Left kidney (tissue), 2 donors: ENCODE measurements around the gene FCRL6. TPM values are rescaled to one million over a fixed set of nuclear protein-coding genes. Genes with fewer than 3 reads are reported as not detected.

Experiments used
- DNase-seq: peaks from one replicate; pipeline ENCODE4 v3.0.0-alpha.2; 2013
- polyA plus RNA-seq: library from polyadenylated mRNA; unstranded; fragments of 120-200 nt; gene quantifications from one replicate; pipeline ENCODE4 v1.2.1, GENCODE V29; 2013; ENCODE audit not compliant: insufficient read length

Gene FCRL6
- polyA plus RNA-seq, 1 donor = 0.27 TPM

DNA sequence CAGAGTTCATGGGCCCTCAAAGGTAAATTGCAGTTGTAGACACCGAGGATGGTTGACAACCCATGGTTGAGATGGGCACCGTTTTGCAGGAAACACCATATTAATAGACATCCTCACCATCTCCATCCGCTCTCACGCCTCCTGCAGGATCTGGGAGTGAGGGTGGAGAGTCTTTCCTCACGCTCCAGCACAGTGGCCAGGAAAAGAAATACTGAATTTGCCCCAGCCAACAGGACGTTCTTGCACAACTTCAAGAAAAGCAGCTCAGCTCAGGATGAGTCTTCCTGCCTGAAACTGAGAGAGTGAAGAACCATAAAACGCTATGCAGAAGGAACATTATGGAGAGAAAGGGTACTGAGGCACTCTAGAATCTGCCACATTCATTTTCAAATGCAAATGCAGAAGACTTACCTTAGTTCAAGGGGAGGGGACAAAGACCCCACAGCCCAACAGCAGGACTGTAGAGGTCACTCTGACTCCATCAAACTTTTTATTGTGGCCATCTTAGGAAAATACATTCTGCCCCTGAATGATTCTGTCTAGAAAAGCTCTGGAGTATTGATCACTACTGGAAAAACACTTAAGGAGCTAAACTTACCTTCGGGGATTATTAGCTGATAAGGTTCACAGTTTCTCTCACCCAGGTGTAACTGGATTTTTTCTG, 33.8 kb downstream of the FCRL6 start:
- DNase-seq = no peak

DNA sequence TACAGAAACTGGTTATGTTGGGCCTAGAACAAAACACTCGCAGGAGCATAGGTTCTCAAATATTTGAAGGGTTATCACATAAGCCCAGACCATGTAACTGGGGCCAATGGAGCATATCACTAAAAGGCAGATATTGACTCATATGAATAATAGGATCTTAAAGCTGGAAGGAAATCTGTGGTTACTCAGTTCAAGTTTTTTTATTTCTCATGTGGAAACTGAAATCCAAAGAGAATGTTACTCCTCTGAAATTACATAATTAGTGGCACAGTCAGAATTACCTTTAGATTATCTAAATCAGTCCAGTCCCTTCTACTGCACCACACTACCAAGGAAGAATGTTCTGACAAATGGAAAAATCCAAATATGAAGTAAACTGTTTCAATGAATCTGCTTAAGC, 36.6 kb downstream of the FCRL6 start:
- DNase-seq = no peak

DNA sequence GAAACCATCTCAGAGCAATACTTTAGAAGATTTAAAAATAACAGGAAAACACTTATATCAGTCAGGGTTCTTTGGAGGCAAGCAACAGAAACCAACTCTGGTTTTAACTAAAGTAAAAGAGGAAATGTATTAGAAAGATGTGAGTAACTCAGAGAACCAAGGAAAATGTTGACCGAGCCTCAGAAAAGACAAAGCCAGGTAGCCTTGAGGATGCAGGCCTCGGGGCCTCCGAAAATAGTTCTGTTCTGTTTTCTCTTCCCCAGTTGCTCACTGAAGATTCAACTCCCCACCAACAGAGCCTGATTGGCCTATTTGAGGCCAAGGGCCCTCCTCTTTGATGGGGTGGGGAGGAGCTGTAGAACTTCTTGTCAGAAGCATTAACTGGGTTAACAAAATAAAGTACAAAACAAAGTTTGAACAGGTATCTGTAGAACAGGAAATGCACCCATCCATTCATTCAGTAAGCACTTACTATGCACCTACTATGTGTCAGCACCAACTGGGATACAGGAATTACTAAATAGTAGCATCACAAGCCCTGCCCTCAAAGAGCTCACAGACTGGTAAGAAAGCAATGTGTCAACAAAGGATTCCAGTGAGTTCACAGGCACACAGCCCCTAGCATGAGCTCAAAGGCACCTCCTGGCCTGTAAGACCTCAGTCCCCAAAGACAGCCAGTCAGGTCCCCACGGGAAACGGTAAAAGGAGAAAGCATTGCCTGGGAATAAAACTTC, 37.1 kb downstream of the FCRL6 start:
- DNase-seq = no peak

DNA sequence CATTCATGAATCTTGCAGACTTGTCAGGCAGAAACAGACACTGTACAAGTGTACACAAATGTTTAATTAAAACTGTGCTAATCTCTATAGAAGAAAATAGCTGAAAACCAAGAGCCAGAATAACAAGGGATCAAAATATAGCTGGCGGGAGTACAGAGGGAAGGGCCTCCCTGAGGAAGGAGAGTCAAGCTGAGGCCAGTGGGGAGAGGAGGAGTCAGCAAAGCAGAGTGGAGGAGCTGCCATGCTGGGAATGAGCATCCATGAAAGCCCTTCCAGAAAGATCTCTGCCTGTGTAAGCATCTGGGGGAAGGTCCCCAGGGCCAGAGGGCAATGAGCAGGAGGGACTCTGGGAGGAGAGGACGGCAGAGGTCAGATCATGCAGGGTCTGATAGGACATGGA, 39.6 kb downstream of the FCRL6 start:
- DNase-seq = peak; percentile 17

DNA sequence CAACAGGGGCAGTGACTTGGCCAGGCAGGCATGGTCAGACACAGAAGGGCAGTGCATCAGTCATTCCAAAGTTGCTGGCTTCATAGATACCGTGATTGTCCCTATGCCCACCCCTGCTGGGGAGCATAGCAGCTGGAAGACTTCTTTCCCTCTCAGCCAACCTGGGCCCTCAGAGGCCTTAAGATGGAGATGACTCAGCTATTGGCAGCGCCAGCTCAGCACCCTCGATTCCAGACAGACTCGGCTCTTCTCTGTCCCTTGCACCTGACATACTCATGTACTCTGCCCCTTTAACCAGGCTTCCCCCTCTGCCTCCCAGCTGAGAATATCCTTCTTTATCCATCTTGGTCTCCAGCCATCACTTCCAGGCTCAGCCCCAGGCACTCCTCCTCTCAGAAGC, 41.3 kb downstream of the FCRL6 start:
- DNase-seq = no peak

DNA sequence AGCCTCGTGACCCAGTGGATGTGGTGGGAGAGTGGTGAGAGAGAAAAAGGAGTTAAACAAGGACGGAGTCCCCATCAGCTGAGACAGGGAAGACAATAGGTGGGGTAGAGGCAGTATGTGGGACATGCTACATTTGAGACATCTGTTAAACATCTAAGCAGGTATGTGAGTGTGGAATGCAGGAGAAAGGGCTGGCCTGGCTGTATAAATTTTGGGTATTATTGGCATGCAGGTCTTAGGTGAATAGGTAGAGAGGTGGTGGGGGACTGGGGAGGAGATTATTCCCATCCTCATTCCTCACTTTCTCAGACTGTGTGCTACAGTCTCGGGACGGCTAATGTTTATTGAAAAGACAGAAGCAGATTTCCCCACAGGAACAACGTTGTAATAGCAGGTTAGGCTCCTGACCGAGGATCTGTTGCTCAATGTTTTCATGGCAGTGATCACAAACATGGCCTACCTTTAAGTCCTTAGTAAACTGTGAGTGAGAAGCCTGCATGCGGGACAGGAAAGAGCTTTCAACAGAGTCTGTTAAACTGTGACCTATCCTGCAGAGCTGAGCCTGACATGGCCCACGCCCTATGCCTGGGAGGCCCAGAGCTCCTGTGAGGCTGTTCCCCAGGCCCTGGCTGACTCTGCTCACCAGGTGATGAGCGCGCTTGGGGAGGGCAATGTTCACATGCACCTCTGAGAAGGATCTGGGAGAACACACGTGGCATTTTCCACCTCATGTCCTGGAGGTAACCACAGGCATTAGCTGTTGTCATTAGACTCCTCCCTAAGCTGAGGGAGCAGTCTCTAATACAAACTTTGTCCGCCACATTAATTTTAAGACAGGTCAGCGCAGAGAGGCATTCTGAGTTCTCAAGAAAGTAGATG, 43.8 kb downstream of the FCRL6 start:
- DNase-seq = no peak

DNA sequence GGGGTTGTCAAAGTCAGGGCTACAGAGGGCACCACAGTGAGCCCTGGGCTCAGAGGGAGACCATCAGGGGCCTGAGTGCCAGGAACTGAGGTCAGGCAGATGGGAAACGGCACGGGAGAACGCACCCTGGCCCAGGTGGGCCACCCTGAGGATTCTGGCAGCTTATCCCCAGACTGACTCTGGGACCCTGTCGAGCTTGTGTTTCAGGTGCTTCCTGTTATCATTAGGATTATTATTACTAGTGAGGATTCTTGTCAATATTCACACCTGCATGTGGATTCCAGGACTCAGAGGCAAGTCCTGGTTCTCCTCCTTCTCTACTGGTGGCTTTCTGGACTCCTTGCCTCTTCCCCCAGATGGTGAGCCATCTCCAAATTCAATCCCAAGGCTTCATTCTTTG, 45.1 kb downstream of the FCRL6 start:
- DNase-seq = no peak

DNA sequence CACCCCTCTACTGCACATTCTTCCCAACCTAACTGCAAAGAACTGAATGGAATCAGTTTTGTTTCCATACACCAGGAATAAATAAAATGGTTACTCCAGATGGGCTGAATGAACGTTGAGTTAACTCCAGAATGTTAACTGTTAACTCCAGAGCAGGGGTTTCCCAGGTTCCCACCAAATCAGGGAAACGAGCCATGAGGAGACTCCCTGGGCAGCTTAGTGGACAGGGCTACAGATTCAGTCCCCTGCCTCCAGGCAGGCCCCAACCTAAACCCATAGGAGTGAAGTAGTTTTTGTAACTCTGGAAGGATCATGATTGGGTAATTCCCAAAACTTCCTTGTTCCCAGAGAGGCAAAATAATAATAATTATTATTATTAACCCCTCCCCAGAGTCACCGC, 46.2 kb downstream of the FCRL6 start:
- no peak for DNase-seq

DNA sequence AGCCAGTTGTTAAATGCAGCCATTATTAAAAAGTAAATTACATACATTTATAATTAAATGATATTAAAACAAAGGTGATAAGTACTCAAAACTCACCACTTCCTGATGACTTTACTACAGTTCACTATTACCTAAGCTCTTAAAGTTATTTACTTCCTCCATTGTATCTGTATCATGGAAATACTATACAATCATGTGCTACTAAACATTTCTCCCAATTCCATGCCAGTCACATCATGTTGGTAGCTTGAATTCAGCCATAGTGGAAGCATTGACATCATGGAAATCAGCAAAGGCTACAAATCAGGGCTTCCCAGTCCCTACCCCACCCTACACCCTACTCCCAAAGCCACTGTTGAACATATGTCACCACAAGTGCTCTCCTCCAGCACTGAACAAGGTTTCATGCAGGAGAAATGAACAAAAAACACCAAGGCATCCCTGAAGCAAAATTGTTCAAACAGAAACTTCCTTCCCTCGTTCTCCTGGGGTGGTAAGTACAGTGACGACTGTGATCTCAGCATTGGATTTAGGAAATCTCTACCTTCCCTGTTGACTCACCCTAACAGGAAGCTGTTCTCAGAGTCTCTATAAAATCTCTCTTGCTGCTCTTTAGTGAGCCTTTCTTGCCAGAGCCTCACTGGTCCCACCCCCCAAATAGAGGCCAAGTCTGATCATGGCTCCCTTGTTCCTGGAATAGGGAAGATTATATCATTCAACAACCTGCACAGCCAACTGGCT, 47.6 kb downstream of the FCRL6 start:
- DNase-seq = no peak

DNA sequence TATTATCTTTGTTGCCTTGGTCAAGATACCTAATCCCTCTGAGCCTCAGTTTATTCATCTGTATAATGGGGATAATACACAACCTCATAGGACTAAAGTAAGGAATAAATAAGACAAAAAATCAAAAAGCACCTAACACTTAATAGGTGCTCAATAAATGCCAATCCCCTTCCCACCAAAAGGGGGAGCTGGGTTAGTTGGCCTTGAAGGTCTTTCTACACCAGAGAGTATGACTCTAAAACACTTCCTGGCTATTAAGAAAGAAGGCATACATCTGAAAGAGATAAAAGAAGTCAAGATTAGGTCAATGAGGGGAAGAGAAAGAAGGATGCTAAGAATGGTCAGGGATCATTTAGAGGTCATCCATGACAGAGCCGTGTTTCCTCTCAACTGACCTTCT, 49.2 kb downstream of the FCRL6 start:
- no peak for DNase-seq

DNA sequence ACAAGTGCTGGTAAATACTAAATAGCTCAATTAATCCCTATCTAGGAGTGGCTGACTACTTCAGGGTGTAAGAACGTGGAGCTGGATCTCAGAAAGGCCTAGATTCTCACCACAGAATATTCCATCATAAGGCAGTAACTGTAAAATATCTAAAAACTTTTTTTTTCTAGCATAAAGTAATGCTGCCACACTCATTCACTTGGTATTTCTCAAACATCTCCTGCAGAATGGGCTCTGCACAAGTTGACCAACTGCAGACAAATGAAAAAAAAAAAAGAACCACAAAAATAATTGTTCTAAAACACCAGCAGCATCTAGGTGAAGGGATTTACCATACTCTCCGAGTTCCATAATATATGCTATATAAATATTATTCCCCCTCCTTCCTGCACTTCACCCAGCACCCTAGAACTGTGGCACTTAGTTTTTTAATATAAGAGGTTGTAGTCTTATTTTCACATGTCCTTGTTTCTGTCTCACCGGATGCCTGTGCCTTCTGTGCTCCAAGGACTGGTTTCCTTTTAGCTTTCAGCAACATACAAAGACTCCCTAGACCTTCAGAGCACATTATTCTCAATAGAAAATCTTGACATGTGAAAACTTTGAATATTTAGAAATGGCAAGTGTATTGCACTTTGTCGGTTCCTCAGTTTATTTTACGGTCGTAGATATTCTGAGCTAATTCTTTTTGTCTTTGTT, 51.4 kb downstream of the FCRL6 start:
- no peak for DNase-seq

DNA sequence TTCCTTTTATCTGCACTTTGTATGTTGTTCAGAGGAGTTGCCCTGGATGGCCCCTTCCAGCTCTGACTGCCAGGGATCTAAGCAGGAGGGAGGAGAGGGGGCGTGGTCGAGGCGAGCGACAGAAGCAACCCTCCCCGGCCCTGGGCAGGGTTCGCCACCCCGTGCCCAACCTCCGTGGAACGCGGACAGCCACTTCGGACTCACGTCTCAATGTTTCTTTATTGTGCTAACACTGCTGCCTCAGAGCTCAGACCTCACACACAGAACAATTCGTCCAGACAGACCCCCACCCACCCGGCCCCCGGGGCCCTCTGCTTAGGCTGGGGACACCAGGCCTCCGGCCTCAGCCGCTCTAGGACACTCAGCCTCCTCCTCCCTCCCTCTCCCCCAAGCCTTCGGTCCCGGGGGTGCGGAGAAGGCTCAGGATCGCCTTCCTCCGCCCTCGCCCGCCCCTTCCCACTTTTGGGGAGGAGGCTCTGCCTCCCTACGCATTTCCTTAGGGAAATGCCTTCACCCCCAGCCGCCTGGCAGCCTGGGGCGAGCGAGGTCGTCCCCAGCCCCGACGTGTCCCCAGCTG, 52.0 kb downstream of the FCRL6 start:
- peak; percentile 54 for DNase-seq

DNA sequence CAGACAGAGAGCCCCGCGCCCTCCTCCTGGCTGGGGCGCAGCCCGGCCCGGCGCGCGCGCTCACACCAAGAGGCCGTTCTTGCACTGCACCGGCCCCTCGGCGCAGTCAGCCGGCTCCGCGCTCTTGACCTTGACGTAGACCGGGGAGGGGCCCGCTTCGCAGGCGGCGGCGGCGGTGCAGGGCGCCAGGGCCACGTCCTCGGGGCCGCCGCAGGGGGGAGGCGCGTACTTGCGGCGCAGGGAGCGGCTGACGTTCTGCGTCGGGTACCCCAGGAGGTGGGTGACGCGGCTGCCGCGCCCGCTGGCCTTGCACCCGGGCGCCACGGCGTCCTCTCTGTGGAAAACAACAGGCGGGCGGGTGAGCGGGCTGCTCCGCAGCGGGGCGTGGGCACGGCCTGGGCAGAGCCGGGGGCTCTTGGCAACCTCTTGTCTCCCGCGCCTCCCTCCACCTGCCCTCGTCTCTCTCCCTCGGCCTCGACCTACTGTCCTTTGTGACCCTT, 52.6 kb downstream of the FCRL6 start:
- peak; percentile 77 for DNase-seq

DNA sequence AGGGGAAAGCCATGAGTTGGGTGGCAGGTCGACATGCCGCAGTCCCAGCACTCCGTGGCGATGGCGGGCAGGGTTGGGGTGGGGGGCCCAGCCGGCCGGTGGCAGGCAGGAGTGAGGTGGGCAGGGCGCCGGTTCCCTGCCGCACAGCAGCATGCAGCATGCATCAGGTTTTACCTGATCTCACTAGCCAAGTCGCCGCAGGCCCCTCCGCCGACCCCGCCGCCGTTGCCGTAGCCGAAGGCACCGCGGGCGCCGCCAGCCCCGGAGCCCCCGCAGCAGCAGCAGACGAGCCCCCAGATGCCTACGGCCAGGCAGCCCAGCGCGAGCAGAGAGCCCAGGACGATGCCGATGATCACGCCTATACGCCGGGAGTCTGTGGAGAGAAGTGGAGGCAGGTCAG, 53.5 kb downstream of the FCRL6 start:
- DNase-seq = no peak

DNA sequence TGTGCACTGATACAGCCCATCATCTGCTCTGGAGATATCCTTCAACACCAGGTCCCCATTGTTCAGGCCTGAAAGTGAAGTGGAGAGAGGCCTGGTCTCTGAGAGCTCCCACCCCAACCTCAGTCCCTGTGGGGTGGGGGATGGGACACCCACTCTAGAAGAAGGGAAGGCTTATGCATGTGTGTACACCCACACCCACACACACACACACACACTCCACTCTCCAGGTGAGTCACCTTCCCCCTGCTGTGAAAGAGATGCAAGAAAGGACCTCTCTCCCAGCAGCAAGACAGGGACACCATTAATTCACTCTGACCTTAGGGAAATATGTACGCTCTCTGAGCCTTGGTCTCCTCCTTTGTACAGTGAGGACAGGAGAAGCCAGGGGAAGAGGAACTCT, 54.4 kb downstream of the FCRL6 start:
- DNase-seq = no peak

DNA sequence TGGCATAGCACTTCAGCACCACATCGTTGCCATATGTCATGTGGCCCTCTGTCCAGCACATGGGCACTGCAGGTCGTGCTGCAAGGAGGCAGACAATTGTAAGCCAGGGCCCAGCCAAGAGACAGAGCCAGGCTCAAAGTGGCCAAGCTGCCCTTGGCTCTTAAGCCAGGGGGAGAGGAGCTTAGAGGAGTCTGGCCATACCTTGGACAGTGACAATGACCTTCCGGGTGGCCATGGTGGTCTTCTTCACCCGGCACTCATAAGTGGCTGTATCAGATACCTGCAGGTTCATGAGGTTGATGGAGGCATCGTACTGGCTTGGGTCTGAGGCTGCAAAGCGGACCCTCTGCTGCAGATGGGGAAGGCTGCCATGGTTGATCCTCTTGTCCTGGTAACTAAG, 55.7 kb downstream of the FCRL6 start:
- no peak for DNase-seq

DNA sequence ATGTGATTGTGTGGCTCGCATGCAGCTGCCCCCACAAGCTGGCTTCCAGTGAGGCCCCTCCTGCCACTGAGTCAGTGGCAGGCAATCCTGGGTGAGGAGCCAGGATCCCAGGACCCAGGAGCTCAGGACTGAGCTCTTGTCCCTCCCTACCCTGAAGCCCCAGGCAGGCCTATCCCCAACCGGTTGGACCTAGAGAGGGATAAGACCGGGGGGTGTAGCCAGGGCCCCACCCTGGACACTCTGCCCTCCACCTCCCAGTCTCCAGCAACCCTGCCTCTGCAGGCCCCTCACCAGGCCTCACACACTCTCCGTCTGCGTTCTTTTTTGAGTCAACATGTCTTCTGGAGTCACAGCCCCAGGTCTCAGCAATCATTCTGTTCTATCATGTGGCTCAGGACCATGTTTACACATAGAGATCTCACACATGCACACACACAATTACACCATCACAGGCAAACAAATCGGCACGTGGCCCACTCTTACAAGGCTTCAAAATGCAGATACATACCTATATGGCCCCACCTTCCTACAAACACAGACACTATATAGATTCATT, 57.7 kb downstream of the FCRL6 start:
- no peak for DNase-seq

DNA sequence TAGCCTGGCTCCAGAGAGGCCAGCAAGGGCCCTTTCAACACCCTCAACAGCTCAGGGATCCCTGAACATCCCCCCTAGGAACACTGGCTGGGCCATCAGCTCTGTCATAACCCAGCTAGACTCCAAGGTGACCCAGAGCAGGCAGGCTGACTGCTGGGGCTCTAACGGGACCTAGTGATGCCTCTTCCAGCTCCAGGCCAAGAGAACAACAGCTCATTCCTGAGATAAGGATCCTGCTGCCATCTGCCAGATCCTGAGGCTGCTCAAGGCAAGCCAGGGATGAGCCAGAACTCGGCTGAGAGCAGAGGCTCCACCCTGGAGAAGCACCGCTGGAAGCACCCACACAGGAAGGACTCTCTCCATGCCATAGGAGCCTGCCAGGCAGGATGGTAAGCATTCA, 58.3 kb downstream of the FCRL6 start:
- no peak for DNase-seq

DNA sequence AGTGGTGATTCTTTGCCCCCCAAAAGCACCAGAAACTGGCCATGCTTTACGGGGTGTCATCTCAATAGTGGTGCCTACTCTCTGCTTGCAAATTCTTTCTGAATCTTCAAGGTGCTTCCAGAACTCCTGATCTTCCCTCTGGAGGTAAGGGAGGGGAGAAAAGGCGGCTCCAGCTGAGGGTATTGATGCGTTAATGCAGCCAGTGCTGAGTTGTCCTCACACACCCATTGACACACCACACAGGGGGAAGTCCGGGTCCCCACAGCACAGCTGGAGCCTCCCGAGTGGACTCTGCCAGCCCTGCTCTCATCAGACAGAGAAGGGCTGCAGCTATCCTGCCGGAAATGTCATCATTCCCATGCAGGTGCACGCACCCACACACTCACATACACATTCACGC, 59.1 kb downstream of the FCRL6 start:
- DNase-seq = no peak

DNA sequence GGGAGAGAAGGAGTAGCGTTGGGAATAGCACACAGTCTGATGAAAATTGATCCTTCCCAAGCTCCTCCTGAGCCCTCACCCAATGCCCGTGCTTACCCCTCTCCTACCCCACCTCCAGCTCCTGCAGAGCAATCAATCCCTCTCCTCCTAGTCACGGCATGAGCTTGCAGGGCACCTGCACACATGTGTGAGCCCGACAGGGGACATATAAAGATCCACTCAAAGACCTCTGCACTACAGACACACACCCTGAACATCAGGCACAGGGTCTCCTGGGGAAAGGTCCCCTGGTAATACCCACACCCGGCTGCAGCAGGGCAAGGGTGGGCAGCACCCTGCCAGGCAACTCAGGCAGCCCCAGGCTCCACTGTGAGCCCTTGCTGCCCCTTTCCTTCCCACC, 59.9 kb downstream of the FCRL6 start:
- DNase-seq = no peak

DNA sequence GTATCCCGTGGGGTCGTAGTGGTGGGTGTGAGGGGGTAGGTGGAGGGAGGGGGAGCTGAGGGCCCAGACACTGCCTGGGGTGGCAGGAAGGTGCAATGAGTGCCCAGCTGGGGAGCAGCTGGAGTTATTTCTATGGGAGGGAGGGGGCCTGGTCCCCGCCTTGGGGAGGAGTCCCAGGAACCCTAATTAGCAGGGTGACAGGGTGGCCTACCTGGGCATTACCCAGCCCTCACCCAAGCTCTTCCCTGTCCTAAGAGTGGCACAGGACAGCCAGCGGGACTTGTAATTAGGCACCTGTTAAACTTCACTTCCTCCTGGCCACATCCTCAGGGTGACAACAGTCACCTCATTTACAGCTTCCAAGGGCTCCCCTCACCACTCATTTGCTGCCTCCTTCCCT, 60.4 kb downstream of the FCRL6 start, which contains the start of gene VSIG8:
Gene VSIG8, minus strand, starts transcription at position 101 of the 400 bp plus-strand sequence. CDS start 136 bp downstream, outside the sequence.
- no peak for DNase-seq
